ENCODE measurements around the gene SLC5A7.
A peak's percentile ranks its signal among the peaks of the same experiment; 100 is the strongest.

- TF ChIP-seq CTCF (conservative IDR thresholded peaks at IDR 0.05; ENCODE audit: low read length) (0 out of 2 replicates have a peak, but pooled peaks have one; percentile 24), EZH2phosphoT487 (IDR thresholded peaks at IDR 0.05; ENCODE audit: borderline replicate concordance, low read depth, low read length) (no peak)
These were observed 48.5 kb downstream of the SLC5A7 start for GRCh38 chr2:108034843-108035242.

Measured in OCI-LY7 (cell line).